KOPT-K1 (cell line): Measurements from ENCODE around the gene SCN1A.

Source experiments
- H3K27ac ChIP-seq: fragments of 200-600 bp; sonication (generic); 2 replicates; pipeline ENCODE4 v1.5.1; 2016; ENCODE audit warnings: antibody characterized with exemption, mild to moderate bottlenecking, low read depth, low read length; ENCODE audit not compliant: poor library complexity, severe bottlenecking
- H3K36me3 ChIP-seq: fragments of 200-600 bp; sonication (generic); 2 replicates; pipeline ENCODE4 v1.5.1; 2017; ENCODE audit warnings: antibody characterized with exemption, mild to moderate bottlenecking, low read length, moderate library complexity; ENCODE audit not compliant: insufficient read depth
- H3K9me3 ChIP-seq: fragments of 200-600 bp; sonication (generic); 2 replicates; pipeline ENCODE4 v1.5.1; 2017; ENCODE audit warnings: antibody characterized with exemption, low read length, mild to moderate bottlenecking; ENCODE audit not compliant: insufficient read depth, poor library complexity, severe bottlenecking

Gene SCN1A

GRCh38 chr2:166127217-166128155 is at the start of gene SCN1A:
Gene SCN1A, minus strand, starts transcription at chr2:166128020. Its CDS starts 54,399 bp downstream, at chr2:166073621.
- no peaks in the 10 kb centered on the region for H3K9me3 ChIP-seq
- no peak within 1 kb of the TSS for H3K27ac ChIP-seq
- no peaks in the 10 kb centered on the region for H3K36me3 ChIP-seq

GRCh38 chr2:166173263-166173662 is 45.4 kb upstream of the SCN1A start:
- Histone ChIP-seq H3K36me3 (no peaks in the 10 kb centered on the region), H3K27ac (no peak overlapping the region)

GRCh38 chr2:166171216-166171615 is 43.4 kb upstream of the SCN1A start:
- H3K9me3 ChIP-seq, result no peaks in the 10 kb centered on the region
- H3K27ac ChIP-seq, result no peak overlapping the region
- H3K36me3 ChIP-seq, result no peaks in the 10 kb centered on the region

More at GRCh38 chr2:166173263-166173662, 45.4 kb upstream of the SCN1A start:
- no peaks in the 10 kb centered on the region for H3K9me3 ChIP-seq

DNA sequence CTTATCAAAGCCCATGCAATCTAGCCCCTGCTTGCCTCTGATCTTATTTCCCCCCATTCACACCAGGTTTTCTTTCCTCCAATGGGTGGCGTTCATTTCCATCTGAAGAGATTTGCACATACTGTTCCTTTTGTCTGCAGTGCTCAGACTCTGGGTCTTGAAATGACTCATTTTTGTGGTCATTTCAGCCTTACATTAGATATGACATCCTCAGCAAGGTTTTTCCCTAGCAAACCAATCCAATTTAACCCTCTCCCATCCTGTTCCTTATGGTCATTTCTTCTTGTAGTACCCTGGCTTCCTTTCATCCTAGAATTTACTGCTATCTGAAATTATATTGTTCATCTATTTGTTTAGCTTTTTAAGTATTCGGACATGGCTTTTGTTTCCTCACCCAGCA is 42.5 kb upstream of the SCN1A start:
- no peaks in the 10 kb centered on the region for H3K9me3 ChIP-seq
- no peak overlapping the region for H3K27ac ChIP-seq
- no peaks in the 10 kb centered on the region for H3K36me3 ChIP-seq

GRCh38 chr2:166167449-166167848 is 39.6 kb upstream of the SCN1A start:
- no peak overlapping the region for H3K27ac ChIP-seq
- no peaks in the 10 kb centered on the region for H3K9me3 ChIP-seq

DNA sequence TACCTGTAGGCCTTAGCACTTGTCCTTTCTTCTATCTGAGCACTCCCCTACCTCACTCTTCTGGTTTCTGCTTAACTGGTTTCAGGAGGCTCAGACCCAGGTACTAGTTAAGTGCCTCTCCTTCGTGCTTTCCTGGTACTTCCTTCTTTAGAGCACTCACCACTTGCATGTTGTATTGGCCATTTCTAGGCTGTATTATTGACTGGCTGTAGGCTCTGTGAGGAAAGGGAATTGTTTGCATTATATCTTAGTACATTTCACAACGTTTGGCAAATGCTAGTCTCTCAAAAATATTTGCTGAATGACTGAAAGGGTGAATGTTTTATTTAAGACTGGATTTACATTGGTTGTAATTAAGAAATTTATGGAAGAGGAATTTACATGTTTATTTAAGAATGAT is 36.0 kb upstream of the SCN1A start:
- no peaks in the 10 kb centered on the region for H3K9me3 ChIP-seq
- no peak overlapping the region for H3K27ac ChIP-seq
- H3K36me3 ChIP-seq, result no peaks in the 10 kb centered on the region

More at GRCh38 chr2:166167449-166167848, 39.6 kb upstream of the SCN1A start:
- no peaks in the 10 kb centered on the region for H3K36me3 ChIP-seq

DNA sequence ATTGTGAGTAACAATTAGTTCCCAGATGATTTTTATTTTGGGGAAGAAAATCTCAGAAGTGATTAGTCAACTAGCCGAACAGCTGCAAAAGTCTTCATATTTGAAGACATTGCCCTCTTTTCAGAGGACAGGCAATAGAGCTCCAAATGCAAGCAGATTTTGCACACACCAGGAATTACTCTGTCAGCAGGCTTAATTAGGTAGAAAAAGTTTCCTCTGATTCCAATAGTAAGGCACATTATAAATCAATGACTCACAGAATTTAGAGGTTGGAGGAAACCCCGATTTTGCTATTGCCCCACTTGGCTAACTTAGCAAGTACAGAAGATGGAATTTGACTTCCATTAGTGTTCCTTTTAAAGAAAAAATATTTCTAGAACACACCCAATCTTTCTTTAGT is 30.7 kb upstream of the SCN1A start:
- no peaks in the 10 kb centered on the region for H3K9me3 ChIP-seq
- H3K36me3 ChIP-seq, result no peaks in the 10 kb centered on the region
- H3K27ac ChIP-seq, result no peak overlapping the region

GRCh38 chr2:166157578-166157977 is 29.8 kb upstream of the SCN1A start:
- no peak overlapping the region for H3K27ac ChIP-seq
- H3K36me3 ChIP-seq, result no peaks in the 10 kb centered on the region
- no peaks in the 10 kb centered on the region for H3K9me3 ChIP-seq

DNA sequence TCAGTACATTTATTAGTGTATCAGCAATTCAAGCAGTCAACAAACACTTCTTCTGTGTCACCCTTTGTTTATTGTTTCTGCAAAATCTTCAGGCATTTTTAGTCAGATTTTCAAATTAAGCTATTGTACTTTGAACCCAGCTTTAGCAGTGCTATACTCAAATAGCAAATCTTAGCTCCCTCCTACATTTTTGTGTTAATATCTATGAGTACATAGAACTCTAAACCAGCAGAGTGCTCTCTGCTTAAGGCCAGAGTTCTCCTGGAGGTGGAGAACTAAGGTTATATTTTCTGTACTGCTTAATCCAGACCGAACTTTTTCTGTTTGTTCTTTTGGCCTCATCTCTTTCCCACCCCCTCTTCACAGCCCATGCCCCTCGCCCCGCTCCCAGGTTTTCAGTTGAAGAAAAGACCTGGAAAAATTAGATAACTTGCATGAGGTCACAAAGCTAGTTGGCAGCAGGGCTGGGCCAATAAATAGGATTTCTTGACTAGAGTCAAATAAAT is 29.2 kb upstream of the SCN1A start:
- Histone ChIP-seq H3K27ac (no peak overlapping the region), H3K36me3 (no peaks in the 10 kb centered on the region), H3K9me3 (no peaks in the 10 kb centered on the region)

GRCh38 chr2:166155589-166155988 is 27.8 kb upstream of the SCN1A start:
- Histone ChIP-seq H3K36me3 (no peaks in the 10 kb centered on the region), H3K9me3 (no peaks in the 10 kb centered on the region), H3K27ac (no peak overlapping the region)

GRCh38 chr2:166154685-166155338 is 27.0 kb upstream of the SCN1A start:
- no peak overlapping the region for H3K27ac ChIP-seq
- H3K9me3 ChIP-seq, result no peaks in the 10 kb centered on the region
- H3K36me3 ChIP-seq, result no peaks in the 10 kb centered on the region

DNA sequence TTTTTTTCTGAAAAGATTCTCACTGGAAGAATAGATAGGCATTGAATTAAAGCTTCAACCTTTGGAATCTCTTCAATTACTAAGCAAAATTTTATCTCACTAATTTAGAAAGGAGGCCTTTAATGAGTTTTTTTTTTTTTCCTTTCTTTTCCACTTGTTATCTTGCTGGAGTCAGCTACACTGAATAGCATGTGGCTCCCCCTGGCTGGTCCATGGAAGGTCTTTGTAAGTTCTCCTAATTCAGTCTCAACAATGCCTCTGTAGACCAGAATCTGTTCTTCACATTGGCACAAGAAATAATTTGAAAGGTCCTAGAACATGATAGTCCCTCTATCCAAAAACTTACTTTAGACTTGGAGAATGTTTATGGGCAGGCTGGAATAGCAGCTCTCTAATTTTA is 24.2 kb upstream of the SCN1A start:
- H3K9me3 ChIP-seq, result no peaks in the 10 kb centered on the region
- H3K36me3 ChIP-seq, result no peaks in the 10 kb centered on the region

DNA sequence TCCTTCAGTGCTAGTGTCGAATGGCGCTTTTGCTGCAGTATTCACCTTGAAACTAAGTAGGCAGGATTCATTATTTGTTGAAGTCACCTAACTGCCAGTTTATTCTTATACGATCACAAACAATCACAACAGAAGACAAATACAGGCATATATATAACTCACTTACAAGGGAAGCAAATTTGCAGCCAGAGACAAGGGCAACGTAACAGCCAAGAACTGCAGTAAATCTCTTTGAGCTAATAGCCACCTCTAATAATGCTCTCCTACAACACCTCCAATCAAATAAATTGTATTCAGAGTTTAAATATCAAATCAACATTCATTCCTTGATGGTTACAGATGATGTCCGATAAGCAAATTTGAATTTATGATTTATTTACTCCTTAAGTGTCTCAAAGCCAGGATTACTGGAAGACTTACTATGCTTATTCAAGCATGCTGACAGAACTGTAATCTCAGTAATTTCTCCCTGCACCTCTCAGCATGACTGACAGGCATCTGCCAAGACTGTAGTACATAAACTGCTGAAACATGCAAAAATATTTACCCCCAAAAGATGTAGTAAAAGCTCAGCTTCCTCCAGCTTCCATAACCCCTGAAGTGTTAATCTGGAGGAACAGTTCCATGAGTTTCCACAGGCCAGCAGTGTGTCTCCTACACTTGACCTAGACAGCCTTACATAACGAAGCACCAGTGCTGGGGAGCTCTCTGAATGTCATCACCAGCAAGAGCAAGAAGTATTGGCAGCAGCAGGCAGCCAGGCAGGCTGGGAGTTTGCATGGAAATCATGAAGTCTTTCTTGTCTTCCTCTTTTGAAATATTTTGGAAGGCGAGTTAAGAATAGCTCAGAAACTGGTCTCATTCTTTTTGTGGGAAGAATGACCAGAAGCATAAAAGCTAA is 20.9 kb upstream of the SCN1A start:
- no peak overlapping the region for H3K27ac ChIP-seq
- no peaks in the 10 kb centered on the region for H3K36me3 ChIP-seq
- no peaks in the 10 kb centered on the region for H3K9me3 ChIP-seq

More for the DNA sequence above, 24.2 kb upstream of the SCN1A start:
- H3K27ac ChIP-seq, result no peak overlapping the region

GRCh38 chr2:166147883-166148282 is 20.1 kb upstream of the SCN1A start:
- Histone ChIP-seq H3K9me3 (no peaks in the 10 kb centered on the region), H3K36me3 (no peaks in the 10 kb centered on the region), H3K27ac (no peak overlapping the region)
